Loucy (cell line): Measurements from ENCODE around the gene ARHGAP28.

ENCODE experiments used
- CTCF ChIP-seq: fragments of 200-600 bp; sonication (generic); conservative IDR thresholded peaks from 2 replicates; pipeline ENCODE4 v1.5.1; 2014; ENCODE audit warnings: mild to moderate bottlenecking, antibody characterized with exemption, low read length
- EZH2phosphoT487 ChIP-seq: fragments of 200-600 bp; IDR thresholded peaks from 2 replicates; pipeline ENCODE4 v1.6.1; 2018; ENCODE audit warnings: antibody characterized with exemption, mild to moderate bottlenecking, moderate library complexity, borderline replicate concordance

DNA sequence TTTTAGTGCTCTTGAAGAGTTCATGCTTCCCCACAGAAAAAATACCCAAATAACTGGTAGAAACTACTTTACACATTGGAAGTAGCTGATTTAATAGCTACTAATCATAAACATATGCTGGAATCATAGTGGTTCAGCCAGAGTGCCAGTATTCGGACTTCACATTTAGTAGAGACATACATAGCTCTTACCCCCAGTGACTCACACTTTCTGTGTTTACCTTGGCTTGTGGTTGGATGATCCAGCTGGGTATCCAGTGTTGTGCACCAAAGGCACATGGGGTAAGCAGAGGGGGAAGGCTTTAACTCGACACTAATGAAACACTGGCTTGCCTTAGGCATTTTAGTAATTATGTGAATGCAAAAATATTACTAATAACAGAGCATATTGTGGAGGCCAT, 18.1 kb downstream of the ARHGAP28 start:
- TF ChIP-seq CTCF (no peak), EZH2phosphoT487 (no peak)
